ENCODE measurements around the gene SPATA12. TPM values are rescaled to one million over a fixed set of nuclear protein-coding genes. Genes with fewer than 3 reads are reported as not detected.

The SPATA12 gene
- polyA plus RNA-seq, 4 donors = 0.12 TPM; not detected in 3

DNA sequence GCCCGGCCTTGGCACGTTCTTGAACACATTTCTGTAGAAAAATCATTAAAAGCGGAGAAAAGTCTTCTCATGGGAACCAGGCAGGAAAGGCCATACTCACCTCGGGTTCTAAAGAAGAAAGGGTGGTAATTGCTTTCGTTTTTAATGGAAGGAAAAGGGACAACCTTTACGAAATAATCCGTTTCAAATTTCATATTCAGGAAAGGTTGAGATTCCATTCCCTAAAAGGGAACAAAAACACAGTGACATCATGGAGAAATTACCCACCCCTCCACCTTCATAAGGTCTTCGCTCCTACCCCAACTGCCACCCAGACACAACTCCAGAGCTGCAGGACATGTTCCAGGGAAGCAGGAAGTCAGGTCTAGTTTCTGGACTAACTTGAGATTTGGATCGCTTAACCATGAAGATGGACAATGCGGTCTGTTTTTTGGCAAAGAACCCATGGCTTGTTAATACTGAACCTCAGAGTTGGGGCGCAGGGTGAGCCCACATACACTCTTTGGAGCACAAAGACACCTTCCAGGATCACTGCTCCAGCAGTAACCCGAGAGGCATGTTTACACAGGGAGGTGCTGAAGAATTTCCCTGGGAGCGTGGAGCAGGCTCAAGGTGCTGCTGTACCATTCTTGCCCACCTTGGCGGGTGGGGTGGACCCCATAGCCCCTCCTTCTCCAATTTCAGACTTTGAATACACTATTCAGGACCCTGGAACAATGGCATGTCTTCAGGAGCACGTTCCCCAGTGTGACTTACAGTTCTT, 49.2 kb downstream of the SPATA12 start:
- no peak for DNase-seq (ENCODE audit: low read depth in 4 of 4, low spot score in 3 of 4)

DNA sequence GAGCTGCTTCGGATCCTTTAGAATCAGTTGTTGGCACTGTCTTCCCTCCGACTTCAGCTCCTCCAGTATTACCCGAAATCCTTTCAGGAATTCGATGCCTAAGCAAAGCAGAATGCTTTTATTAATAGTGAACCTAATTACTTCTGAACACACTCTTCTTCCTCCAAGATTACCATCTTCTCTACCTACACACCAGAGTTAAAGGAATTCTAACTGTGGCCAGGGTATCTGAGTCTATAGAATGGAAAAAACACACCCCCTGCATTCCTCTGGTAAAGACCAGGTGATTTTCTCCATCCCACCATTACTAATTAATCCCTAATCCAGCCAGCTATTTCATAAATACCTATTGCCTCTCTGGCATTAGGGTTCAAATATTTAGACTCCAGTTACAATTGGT, 49.8 kb downstream of the SPATA12 start:
- no peak for DNase-seq (ENCODE audit: low read depth in 4 of 4, low spot score in 3 of 4)

DNA sequence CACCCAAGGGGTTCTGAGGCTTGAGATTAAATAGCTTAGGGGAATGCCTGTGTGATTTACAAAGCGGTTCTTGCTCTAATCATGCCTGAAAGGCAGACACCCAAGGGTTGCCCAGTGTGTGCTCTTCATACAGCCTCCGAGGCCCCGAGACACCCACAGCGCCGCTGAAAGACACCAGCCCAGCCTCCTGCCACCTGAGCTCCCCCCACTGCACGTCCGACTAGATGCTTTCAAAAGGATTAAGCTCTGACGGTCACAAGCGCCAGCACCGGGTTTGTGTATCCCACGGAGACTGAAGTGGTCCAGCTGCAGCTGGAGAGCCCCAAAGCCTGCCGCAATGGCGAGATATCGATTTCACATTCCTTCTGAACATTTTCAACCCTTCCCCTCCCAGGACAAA, 50.3 kb downstream of the SPATA12 start:
- no peak for DNase-seq (ENCODE audit: low read depth in 4 of 4, low spot score in 3 of 4)

DNA sequence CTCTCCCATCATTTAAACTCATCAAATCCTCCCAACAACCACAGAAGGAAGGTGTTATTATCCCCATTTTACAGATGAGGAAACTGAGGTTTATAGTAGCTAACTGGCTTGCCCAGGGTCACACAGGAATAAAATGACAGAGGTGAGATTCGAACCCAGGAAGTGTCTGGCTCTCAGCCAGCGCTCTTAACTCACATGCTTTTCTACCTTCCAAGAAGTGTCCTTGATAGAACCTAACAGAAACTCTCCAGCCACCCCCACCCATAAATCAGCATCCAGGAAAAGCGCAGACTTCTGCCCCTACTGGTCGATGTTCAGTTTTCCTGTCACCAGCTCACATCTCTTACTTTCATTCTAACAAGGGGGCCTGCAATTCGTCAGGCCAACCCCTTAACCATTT, 51.7 kb downstream of the SPATA12 start:
- no peak for DNase-seq (ENCODE audit: low read depth in 4 of 4, low spot score in 3 of 4)

DNA sequence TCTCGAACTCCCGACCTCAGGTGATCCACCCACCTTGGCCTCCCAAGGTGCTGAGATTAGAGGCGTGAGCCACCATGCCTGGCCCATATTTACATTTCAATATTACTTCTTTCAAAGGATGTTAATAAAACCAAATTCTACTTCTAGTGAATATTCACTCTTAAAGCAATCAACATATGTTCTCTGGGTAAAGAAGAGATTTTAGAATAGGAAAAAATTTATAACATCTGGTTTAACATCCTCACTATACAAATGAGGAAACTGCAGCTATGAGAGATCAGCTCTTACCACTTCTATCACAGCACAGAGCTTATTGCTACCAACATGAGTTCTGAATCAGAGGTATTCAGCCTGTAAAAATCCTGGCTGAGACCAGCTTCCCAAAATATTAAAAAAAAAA, 56.0 kb downstream of the SPATA12 start:
- no peak for DNase-seq (ENCODE audit: low read depth in 4 of 4, low spot score in 3 of 4)

DNA sequence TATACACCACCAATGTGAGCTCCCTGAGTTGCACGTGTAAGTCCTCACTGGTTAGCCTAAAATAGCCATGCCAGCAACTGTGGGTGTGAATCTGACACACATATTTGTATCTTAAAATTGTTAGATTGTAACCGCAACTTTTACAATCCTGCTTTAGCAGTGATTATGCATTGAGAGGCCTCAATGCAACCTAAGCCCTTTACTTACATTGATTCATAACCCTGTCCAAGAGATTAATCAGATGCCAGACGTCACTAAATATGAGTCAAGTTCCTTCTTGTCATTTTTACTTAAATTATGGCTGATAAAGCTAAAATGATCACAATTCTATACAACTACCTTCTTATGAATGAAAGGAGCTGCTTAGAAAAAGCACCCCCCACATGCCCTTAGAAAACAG, 57.8 kb downstream of the SPATA12 start:
- no peak for DNase-seq (ENCODE audit: low read depth in 4 of 4, low spot score in 3 of 4)

DNA sequence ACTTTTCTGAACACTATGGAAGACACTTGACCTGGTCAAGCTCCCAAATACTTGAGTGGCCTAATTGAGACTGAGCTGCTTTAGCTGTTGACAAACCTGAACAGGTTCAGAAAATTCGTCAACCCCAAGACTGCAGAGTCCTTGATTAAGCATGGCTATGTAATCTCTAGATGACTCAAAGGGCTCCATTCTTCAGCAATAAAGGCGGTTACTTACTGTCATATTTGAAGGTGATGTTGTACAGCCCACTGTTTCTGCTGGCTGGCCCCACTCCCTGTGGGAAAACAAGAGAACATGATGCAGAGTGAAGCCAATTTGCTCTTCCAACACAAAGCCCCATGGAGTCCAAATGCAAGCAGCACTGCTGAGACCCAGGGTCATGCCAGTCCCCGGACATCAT, 59.6 kb downstream of the SPATA12 start:
- no peak for DNase-seq (ENCODE audit: low read depth in 4 of 4, low spot score in 3 of 4)

DNA sequence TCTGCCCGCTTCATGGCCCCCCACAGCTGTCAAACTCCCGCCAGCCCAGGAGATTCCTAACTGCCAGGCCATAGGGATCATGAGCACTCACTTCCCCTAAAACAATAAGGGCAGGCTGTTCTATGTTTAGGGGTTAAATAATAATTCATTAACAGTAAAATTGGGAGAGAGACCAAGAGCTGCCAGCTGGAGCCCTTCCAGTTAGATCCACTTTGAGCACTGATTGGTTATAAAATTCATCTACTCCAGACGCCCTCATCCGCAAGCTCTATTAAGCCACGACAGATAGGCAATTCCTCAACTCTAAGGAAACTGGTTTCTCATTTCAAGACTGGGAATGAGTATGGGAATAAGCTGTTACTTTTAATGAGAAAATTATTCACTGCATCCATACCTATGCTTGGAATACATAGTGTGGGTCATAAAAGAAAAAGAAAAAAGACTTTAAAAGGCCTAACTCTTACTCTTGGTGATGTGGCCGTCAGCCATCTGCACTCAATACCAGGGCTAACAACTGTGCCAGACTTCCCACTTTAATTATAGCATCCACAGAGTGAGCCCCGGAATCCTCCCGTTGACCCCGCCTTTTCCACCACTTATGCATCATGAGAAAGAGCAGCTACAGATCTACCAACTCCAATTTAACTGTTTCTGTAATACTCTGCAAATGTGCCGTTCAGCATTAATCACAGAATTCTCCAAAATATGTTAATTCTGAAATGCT, 60.1 kb downstream of the SPATA12 start:
- DNase-seq (ENCODE audit: low read depth in 4 of 4, low spot score in 3 of 4) = no peak

Other genes starting within 250 kb of the SPATA12 start
- gene IL17RD, start 104.7 kb downstream of the SPATA12 start, polyA plus RNA-seq (ENCODE audit: insufficient read length in 4 of 4) = 10 to 100 TPM; 48.0 to 54.7 (median 52.6) TPM
- gene HESX1, start 139.3 kb downstream of the SPATA12 start, polyA plus RNA-seq (ENCODE audit: insufficient read length in 4 of 4) = 1 to 10 TPM; 3.8 to 4.5 (median 4.4) TPM
- gene APPL1, start 167.1 kb downstream of the SPATA12 start, polyA plus RNA-seq (ENCODE audit: insufficient read length in 4 of 4) = 10 to 100 TPM; 44.1 to 57.0 (median 53.8) TPM
- under 1 TPM; 0.47 to 0.77 (median 0.57) TPM for gene ASB14, start 232.0 kb downstream of the SPATA12 start, polyA plus RNA-seq (ENCODE audit: insufficient read length in 4 of 4)